ENCODE results near the gene FUT1. TPM values are rescaled to one million over a fixed set of nuclear protein-coding genes. Genes with fewer than 3 reads are reported as not detected.
"Not testable (repeated sequence)": the region's sequence is repeated elsewhere in the genome, so short reads cannot be mapped to it uniquely, and the experiment has no call there.

The FUT1 gene
- total RNA-seq, 1 donor from 2014 or later, result 0.82 TPM

DNA sequence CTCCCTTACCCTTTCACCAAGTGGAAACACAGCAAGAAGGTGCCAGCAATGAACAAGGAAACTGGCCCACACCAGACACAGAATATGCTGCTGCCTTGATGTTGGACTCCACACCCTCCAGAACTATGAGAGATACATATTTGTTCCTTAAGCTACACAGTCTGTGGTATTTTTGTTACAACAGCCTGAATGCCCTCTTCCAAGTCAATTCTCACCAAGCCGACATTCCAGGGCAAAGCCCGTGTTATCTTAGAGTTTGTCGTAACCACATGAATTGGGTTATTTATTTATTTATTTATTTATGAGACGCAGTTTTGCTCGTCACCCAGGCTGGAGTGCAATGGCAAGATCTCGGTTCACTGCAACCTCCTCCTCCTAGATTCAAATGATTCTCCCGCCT lies 17.8 kb upstream of the FUT1 start:
- no peak for DNase-seq (ENCODE audit: low spot score in 2 of 2)
- no peak for FAIRE-seq

DNA sequence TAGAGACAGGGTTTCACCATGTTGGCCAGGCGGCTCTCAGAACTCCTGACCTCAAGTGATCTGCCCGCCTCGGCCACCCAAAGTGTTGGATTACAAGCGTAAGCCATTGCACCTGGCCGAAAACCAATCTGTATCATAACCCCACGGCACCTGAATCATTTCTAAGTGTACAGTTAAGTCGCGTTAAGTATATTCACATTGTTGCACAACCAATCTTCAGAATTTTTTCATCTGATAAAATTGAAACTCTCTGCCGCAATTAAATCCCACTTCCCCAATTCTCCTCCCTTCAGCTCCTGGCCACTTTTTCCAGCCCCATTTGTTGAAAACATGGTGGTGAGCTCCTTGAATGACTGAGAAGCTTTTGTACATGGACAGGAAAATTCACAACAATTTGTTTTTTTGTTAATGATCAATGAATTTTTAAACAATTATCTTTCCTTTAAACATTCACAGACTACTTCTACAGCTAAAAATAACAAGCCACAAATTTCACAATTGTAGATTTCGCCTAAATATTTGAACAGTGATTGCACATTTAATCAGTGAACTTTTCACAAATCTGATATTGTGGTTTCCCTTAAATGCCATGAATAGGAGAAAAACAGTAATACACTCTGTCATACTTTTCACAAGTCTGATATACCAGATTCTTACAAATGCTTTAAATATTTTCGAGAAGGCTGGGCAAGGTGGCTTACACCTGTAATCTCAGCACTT lies 16.7 kb upstream of the FUT1 start:
- DNase-seq (ENCODE audit: low spot score in 2 of 2), result no peak

DNA sequence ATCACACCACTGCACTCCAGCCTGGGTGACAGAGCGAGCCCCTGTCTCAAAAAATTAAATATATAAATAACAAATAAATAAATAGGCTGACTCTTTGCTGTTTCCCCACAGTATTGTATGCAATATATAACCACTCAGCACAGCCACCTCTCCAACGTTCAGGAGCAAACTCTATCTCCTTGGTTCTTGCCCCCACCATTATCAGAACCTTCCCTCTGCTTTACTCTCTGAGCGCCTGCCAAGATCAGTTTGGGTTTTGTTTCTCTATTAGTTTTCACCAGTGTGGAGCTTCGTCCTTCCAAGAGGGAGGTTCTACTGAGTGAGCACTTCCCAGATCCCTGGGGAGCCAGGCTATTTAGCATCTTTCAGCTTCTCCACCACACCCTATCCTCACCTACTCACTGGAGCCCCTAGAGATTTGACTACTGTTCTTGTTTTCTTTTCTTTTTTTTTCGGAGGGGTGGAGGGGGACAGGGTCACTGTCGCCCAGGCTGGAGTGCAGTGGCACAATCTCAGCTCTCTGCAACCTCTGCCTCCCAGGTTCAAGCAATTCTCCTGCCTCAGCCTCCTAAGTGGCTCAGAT lies 15.8 kb upstream of the FUT1 start:
- DNase-seq (ENCODE audit: low spot score in 2 of 2); FAIRE-seq: not testable (repeated sequence)

More for the DNA sequence above, 16.7 kb upstream of the FUT1 start:
- FAIRE-seq, result no peak

DNA sequence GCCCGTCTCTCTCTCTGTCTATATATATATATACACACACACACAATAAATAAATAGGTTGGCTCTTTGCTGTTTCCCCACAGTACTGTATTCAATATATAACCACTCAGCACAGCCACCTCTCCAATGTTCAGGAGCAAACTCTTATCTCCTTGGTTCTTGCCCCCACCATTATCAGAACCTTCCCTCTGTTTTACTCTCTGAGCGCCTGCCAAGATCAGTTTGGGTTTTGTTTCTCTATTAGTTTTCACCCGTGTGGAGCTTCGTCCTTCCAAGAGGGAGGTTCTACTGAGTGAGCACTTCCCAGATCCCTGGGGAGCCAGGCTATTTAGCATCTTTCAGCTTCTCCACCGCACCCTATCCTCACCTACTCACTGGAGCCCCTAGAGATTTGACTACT lies 13.4 kb upstream of the FUT1 start:
- FAIRE-seq; DNase-seq (ENCODE audit: low spot score in 2 of 2): not testable (repeated sequence)

DNA sequence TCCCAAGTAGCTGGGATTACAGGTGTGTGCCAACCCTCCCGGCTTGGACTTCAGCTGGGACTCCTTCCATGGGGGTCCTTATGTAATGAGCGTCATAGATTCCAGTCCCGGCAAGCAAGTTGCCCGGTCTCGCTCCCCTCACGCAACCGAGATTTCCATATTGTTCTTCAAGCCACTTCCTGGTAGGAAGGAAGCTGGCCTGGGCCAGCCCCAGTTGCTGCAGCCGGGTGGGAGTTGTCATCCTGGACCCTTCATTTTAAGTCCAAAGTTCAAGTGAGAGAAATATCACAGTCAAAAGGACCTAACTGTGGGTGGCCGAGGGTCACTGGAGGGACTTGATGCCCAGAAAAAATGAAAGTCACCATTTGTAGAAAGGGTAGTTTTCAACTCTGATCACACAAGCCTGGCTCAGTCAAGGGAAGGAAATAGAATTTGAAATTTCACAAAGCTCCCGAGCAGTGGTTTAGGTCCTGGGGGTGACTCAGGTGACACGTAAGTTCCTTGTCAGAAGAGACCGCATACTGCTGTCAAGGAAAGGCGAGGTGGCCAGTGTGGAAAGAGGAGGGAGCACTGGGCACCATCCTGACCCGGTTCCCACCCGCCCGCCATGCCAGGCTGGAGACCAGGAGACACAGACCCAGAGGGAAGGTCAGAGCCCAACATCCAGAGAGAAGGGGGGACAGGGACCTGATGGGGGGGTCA lies 8.2 kb upstream of the FUT1 start:
- FAIRE-seq, result no peak

DNA sequence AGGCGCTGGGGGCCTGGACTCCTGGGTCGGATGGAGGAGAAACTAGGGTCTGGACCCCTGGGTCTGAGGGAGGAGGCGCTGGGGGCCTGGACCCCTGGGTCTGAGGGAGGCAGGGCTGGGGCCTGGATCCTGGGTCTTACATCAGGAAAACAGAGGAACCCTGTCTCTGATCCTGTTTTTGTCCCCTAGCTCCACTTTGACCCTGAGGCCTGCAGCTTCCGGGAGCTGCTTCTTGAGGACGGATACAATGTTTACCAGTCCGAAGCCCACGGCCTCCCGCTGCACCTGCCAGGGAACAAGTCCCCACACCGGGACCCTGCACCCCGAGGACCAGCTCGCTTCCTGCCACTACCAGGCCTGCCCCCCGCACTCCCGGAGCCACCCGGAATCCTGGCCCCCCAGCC lies 5.3 kb upstream of the FUT1 start:
- no peak for FAIRE-seq
- no peak for DNase-seq (ENCODE audit: low spot score in 2 of 2)

More for the DNA sequence above, 8.2 kb upstream of the FUT1 start:
- DNase-seq (ENCODE audit: low spot score in 2 of 2), result no peak

DNA sequence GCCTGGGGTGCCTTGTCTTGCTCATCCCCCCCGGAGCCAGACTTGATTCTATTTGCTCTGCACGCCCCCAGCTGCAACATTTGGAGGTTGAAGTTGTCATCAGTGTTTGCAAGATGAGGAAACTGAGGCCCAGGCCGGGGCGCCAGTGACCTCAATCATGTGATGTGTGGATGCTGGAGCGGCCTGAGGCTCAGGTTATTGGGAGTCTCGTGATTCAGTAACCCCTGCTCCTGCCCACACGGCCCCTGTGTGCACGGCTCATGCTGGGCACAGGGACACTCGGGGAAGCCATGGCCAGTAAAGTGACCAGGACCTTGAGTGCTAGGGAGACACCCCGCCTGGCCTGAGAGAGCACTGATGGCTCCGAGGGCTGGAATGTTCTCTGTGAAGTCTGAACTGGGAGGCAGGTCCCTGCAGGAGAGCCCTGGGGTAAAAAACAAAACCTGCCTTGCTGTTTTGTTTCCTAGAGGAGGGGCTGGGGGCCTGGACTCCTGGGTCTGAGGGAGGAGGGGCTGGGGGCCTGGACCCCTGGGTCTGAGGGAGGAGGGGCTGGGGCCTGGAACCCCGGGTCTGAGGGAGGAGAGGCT lies 4.7 kb upstream of the FUT1 start:
- FAIRE-seq (no peak), DNase-seq (ENCODE audit: low spot score in 2 of 2) (no peak)

DNA sequence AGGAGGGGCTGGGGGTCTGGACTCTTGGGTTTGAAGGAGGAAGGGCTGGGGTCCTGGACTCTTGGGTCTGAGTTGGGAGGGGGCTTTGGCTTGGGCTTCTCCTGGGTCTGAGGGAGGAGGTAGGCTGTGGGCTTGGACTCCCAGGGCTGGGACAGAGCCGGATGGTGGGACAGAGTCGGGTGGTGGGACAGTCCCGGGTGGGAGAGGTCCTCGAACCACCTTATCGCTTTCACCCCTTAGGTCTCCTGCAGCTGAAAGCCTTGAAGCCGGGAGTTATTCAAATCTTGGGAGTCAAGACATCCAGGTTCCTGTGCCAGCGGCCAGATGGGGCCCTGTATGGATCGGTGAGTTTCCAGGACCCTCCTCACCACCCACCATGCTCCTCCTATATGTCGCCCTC lies 4.2 kb upstream of the FUT1 start:
- FAIRE-seq, result no peak

DNA sequence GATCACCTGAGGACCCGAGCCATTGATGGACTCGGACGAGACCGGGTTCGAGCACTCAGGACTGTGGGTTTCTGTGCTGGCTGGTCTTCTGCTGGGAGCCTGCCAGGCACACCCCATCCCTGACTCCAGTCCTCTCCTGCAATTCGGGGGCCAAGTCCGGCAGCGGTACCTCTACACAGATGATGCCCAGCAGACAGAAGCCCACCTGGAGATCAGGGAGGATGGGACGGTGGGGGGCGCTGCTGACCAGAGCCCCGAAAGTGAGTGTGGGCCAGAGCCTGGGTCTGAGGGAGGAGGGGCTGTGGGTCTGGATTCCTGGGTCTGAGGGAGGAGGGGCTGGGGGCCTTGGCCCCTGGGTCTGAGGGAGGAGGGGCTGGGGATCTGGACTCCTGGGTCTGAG lies 3.8 kb upstream of the FUT1 start:
- FAIRE-seq (no peak), DNase-seq (ENCODE audit: low spot score in 2 of 2) (no peak)

More for the DNA sequence above, 4.2 kb upstream of the FUT1 start:
- DNase-seq (ENCODE audit: low spot score in 2 of 2), result peak in 1 of 2 donors; percentile 15

DNA sequence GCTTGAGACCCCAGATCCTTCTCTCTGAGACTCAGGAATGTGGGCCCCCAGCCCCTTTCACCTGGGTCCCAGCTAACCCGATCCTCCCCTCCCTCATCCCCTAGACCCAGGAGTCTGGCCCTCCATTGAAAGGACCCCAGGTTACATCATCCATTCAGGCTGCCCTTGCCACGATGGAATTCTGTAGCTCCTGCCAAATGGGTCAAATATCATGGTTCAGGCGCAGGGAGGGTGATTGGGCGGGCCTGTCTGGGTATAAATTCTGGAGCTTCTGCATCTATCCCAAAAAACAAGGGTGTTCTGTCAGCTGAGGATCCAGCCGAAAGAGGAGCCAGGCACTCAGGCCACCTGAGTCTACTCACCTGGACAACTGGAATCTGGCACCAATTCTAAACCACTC lies 3.3 kb upstream of the FUT1 start:
- DNase-seq (ENCODE audit: low spot score in 2 of 2) (no peak), FAIRE-seq (no peak)

DNA sequence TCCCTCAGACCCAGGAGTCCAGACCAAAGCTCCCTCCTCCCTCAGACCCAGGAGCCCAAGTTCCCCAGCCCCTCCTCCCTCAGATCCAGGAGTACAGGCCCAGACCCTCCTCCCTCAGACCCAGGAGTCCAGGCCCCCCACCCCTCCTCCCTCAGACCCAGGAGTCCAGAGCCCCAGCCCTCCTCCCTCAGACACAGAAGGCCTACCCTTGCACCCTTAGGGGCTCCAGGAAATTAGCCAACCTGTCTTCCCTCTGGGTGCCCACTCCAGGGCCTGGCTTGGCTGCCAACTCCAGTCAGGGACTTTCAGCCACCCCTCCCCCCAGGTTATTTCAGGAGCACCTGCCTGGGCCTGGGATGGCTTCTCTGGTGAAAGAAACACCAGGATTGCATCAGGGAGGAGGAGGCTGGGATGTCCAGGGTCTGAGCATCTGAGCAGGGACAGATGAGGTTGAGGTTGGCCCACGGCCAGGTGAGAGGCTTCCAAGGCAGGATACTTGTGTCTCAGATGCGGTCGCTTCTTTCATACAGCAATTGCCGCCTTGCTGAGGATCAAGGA lies 2.7 kb upstream of the FUT1 start, which contains the start of gene FGF21:
Gene FGF21 (plus strand): TSS at position 441 of the 558 bp plus-strand sequence. CDS start 713 bp downstream, outside the sequence.
- no peak for DNase-seq (ENCODE audit: low spot score in 2 of 2)
- FAIRE-seq, result no peak

DNA sequence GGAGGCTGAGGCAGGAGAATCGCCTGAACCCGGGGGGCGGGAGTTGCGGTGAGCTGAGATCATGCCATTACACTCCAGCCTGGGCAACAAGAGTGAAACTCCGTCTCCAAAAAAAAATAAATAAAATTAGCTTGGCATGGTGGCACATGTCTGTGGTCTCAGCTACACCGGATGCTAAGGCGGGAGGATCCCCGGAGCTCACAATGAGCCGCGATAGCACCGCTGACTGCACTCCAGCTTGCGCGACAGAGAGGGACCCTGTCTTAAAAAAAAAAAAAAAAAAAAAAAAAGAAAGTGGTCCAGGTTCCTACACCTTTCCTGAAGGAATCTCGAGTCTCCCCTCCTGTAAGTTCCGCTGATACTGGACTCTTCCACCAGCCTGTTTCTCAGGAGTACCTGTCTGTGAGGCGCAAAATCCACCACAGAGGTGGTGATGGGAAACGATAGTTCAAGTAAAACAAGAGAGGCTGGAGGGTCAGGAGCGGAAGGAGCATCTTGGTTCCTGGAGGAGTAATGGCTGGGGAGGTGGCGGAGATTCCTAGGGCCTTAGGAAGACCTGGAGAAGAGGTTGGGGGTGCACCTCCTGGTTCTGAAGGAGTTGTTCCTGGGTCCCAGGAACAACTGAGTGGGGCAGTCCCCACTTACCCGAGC lies 471 bp downstream of the FUT1 start:
- FAIRE-seq (no peak), DNase-seq (ENCODE audit: low spot score in 2 of 2) (peak in 1 of 2 donors; percentile 12)

DNA sequence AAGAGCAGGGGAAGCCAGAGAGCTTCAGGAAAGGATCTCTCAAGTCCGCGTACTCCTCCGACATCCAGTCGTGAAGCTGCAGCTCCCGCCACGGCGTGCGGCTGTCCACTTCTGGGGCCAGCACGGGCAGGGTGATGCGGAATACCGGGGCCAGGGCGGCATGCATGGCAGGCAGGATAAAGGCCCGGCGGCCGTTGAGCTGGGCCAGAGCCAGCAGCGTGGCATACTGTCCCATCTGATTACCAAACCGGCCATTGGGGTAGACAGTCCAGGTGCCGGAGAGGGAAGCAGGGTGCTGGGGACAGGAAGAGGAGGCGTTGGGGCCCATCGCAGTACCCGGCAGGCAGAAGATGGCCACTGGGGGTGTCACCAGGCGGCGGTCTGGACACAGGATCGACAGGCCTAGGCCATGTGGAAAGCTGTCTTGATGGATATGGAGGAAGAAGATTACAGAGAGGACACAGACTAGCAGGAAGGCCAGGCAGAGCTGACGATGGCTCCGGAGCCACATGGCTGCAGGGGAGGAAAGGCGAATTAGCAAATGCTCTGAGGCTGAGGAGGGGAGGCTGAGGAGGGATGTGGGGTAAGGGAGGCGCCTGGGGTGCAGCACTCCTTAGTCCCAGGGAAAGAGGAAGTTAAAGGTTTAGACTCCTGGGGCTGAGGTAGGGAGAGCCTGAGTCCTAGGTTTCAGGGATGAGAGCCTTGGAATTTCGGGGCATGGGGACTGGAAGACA lies 1.5 kb downstream of the FUT1 start:
- DNase-seq (ENCODE audit: low spot score in 2 of 2) (peak in 1 of 2 donors; percentile 28), FAIRE-seq (no peak)

DNA sequence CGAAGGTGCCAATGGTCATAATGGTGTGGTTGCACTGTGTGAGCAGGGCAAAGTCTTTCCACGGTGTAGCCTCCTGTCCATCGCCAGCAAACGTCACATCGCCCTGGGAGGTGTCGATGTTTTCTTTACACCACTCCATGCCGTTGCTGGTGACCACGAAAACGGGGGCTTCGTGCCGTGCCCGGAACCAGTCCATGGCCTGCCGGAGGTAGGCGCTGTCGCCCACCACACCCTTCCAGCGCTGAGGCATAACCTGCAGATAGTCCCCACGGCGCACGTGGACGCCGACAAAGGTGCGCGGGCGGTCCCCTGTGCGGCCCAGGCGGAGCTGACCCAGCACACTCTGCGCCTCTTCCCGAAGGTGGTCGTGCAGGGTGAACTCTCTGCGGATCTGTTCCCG lies 2.1 kb downstream of the FUT1 start:
- DNase-seq (ENCODE audit: low spot score in 2 of 2) (no peak), FAIRE-seq (no peak)

DNA sequence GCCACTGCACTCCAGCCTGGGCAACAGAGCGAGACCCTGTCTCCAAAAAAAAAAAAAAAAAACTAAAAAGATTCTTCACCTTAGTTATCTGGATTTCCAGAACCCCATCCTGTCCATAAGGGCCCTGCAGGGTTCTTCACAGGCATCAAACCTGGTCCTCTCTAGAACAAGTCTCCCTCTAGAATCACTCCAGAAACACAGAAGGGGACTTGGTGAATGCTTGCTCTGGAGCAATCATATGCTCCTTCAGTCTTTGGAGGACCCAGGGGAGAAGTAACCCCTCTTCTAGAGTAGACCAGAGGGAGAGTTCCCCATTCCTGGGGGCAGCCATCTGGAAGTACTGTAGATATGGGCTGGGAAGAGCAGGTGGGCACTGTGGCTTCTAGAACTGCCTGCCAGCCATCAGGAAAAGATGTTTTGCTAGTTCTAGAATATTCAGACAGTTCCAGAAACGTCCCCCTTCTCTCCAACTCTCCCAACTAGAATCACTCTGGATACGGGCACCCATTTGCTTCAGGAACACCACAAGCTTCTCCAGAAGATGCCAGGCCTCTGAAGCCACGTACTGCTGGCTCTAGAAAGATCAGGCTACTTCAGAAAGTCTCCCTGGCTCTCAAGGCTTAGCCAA lies 2.8 kb downstream of the FUT1 start:
- FAIRE-seq (no peak), DNase-seq (ENCODE audit: low spot score in 2 of 2) (peak in 1 of 2 donors; percentile 24)

DNA sequence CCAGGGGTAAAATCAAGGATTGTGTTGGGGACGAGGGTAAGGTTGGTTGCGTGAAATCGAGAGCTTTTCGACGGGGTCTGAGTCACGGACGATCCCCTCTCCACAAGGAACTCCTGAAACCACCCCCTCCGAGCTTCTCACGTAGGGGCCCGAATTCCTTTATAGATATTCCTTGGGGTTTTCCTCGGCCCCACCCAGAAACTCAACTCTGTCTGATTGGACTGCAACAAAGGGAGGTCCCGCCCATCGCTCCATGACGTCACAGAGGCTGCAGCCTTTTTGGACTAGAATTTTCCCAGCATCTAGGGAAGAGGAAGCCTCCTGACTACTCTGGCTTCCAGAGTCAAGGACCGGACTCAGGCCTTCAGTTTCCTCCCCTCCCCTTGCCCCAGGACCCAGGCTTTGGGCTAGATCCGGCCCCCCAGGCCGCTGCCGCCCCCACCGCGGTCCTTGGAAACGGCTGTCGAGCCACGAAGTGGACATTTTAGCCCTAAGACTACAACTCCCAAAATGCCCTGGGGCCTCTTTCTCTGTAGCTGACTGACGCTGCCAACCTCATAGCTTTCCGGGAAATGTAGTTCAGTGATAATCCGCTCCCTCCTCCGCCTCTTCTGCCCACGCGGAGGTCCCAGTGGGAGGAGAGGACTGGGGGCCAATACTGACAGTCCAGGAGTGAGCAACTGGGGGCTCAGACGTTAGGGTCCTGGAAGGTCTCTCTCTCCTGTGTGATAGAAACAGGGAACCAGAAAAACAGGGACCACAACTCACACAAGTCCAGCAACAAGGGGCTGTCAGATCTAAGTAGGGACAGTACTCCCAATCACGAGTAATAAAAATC lies 5.5 kb downstream of the FUT1 start, which contains the start of gene IZUMO1:
Gene IZUMO1 (minus strand): TSS at position 172 of the 838 bp plus-strand sequence. CDS start 1,050 bp downstream, outside the sequence.
- no peak for FAIRE-seq
- DNase-seq (ENCODE audit: low spot score in 2 of 2), result peak; percentile 81 to 82

DNA sequence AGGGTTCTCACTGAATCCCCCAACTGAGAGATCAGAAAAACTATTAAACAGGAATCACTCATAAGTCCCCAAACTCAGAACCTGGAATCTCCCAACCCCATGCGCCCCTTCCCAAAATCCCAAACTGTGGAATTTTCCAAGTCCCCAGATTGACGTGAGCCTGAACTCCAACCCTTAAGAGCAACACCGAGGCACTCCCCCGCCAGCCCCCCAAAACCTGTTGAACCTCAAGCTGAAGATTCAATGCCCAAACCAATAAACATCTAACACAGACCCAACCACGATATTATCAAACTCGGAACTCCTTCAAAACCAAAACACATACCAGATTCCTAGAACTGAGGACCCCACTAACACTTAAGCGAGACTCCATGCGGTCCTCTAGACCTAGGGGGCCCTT lies 6.3 kb downstream of the FUT1 start:
- FAIRE-seq, result no peak
- DNase-seq (ENCODE audit: low spot score in 2 of 2), result no peak

Measured in frontal cortex (tissue), 4 donors.